NCI-H748 (cell line): Measurements from ENCODE around the gene SLC37A4.

Experiments used
- DNase-seq: peaks from one replicate; lab custom pipeline; 2025; ENCODE audit not compliant: unreplicated experiment; lab: John Stamatoyannopoulos, UW

The SLC37A4 gene

DNA sequence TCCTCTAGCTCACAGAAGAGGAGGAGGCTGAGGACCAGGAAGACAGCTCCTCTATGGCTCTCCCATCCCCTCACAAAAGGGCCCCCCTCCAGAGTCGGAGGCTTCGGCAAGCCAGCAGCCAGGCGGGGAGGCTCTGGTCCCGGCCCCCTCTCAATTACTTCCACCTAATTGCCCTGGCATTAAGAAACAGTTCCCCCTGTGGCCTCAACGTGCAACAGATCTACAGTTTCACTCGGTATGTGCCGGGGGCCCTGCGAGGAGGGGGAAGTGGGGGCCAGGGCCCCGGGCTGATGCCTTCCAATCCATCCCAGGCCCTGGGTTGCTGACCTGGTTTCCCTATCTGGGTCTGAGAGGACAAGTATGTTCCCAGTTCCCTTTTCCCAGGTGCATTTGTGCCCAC is 51.2 kb downstream of the SLC37A4 start:
- no peak for DNase-seq

DNA sequence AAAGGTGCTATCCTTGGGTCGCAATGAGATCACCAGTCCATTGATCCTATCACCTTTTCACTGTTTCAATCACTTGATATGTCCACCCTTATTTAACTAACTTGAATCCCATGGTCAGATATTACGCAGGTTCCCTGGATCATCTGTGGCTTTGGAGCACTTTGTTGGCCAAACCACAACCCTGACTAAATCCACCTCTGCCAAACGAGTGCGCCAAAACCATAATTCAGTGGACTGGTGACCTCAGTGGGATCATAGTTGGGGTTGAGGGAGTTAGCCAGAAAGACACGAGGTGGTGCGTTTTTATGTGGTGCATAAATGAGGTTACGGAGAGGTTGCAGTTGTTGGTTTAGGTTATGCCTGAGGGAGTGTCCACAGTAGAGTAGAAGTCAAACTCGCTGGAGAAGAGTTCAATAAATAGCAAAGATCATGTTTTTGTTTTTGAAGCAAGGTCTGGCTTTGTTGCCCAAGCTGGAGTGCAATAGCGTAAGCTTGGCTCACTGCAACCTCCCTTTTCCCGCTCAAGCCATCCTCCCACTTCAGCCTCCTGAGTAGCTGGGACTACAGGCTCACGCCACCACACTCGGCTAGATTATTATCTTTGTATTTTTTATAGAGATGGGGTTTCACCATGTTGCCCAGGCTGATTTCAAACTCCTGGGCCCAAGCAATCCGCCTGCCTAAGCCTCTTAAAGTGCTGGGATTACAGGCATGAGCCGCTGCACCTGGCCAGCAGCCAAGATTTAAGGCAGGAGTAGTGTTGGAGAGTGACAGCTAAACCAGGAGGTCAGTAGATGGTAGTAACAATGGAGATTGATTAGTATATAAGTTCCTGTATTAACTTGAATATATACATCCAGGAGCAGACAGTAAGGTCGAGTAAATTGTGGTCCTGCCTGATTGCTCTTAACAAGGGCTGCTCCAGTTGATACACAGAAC is 54.6 kb downstream of the SLC37A4 start:
- no peak for DNase-seq
